Activated CD4-positive, alpha-beta T cell treated with anti-CD3 and anti-CD28 coated beads, Interleukin-2, amount 50 U/mL, for 16 hours (primary cell): Measurements from ENCODE around the gene CROCC2.

Source experiments
- DNase-seq: peaks from one replicate; pipeline ENCODE4 v3.0.0-alpha.2; 2020

Gene CROCC2

DNA sequence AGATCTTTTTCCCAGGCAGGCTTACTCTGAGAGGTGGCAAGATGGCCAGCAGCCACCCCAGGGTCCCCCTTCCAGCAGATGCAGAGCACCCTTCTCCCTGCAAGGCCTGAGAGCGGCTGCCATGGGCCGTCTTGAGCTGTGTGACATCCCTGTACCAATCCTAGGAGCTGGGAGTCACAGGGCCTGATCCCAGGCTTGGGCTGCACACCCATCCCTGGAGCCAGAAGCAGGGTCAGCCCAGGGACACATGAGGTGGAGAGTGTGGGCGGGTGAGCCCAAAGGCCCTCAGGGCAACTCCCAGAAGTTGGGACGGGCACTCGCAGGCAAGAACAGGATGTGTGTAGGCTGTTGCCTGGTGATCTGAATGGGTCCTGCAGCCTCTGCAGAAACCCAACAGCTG lies 40.5 kb downstream of the CROCC2 start:
- no peak for DNase-seq

DNA sequence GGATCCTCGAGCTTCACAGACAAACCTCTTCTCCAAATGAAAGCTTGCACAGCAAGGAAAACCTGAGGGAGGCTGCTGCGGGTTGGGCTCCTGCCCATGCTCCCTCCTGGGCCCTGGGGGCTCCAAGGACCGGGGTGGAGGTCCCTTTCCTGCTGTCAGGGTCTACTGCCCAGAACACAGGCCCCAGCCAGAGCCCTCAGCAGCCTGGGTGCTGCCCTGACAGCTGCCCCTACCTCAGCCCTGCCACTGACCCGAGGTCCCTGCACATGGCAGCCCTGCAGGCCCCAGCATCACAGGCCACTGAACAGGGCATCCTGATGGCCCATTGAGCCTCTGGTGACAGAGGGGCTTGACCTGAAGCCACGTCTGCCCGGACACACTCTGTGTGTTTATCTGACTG lies 41.0 kb downstream of the CROCC2 start:
- no peak for DNase-seq

DNA sequence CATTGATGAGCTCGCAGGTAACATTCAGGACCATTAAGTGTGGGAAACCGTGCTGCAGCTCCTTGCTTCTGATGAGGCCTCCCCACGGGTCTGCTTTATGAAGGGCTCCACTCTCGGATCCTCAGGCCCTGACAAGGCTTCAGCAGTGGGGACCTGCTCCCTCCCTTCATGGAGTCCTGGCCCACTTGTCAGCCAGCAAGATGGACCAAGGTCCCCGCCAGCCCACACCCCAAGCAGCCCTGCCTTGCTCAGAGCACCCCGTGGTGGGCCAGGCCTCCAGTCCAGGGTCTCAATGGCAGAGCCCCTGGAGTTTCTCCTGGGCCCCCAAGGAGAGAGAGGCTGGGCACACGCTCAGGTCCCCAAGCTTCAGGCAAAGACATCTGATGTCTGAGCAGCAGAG lies 41.5 kb downstream of the CROCC2 start:
- DNase-seq, result no peak

DNA sequence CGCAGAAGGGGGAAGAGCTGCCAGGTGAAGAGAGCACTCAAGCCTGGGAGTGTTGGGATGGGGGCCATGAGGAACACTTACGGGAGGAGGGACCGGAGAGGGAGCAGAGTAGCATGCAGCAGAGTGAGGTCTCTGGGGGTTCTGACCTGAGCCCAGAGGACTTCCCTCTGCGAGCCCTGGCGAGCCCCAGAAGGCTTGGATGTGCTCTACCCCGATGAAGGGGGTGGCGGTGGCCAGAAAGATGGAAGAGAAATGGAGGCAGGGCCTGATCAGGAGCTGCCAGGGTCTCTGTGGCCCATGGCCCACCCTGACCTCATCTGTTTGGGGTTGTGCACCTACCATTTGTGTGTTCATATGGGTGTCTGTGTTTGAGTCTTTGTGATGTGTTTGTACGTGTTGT lies 42.0 kb downstream of the CROCC2 start:
- DNase-seq, result no peak

DNA sequence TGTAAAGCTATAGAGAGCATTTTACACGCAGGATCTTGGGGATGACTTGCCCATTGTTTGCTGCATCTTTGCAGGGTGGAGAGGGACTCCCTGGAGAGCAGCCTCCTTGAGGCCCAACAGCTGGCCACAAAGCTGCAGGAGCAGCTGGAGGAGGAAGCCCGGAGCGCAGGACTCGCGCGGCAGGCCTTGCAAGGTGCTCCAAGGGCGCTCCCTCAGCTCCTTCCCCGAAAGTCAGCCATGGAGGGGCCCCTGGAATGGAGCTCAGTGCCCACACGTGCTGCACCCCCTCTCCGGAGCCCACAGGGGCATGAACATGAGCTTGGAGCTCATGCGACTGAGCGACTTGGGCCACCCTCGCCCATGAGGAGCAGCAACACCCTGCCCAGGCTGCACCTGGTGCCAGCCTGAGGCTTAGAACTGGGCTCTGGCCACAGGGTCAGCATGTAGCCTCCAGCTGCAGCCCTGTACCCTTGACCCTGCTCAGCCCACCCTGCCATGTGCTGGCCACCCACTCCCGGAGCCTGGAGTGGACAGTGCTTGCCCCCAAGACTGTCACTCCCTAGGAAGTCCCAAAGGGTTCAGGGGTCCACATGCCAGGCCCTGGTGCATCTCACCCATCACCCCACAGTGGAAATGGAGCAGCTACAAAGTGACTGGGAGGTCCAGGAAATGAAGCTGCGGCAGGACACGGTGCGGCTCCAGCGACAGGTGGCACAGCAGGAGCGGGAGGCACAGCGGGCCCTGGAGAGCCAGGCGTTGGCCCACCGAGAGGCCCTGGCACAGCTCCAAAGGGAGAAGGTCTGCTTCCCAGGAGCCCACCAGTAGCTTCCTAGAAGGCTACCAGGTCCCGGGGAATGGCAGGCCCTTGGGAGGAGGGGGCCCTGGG lies 43.0 kb downstream of the CROCC2 start:
- DNase-seq, result no peak

DNA sequence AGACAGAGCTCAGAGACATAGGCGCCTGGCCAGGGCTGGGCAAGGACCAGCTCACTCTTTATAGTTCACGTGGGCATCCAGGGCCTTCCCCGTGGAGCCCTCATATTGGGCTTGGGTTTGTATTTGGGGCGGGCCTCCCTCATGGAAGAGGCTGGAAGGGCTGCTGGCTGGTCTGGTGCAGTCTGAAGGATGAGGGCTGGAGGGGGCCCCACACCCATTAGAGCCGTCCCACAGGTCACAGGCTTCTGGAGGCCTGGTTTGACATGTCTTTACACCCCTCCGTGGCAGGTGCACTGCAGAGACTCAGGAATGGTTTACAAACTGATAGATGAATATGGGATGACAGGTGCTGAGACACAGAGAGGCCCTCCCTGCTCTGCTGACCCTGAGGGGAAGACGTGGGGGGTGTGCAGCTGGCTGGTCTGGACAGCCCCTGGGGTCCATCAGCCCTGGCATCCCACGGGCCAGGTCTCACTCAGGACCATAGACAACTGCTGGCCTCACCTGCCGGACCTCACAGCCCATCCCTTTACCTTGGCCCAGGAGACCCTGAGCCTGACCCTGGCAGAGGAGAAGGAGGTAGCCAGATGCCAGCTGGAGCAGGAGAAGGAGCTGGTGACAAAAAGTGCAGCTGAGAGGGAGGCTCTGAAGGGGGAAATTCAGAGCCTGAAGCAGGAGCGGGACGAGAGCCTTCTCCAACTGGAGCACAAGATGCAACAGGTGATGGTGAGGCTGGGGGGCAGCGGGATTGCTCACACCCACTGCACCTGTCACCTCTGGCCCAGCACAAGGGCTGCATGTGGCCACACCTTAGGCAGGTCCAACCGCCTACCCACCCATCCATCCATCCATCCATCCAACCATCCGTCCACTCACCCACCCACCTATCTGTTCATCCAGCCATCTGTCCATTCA lies 43.9 kb downstream of the CROCC2 start:
- DNase-seq, result no peak

DNA sequence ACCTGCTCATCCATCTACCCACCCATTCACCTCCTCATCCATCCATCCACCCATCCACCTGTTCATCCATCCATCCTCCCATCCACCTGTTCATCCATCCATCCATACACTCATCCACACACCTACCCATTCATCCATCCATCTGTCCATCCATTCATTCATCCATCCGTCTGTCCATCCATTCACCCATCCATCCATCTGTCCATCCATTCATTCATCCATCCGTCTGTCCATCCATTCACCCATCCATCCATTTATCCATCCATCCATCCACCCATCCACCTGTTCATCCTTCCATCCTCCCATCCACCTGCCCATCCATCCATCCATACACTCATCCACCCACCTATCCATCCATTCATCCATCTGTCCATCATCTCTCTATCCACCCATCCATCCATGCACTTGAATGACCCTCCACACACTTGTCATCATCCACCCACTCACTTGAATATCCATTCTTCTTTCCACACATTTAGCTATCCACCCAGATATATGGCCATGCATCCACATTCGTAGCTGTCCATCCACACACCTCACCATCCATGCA lies 45.0 kb downstream of the CROCC2 start:
- no peak for DNase-seq

DNA sequence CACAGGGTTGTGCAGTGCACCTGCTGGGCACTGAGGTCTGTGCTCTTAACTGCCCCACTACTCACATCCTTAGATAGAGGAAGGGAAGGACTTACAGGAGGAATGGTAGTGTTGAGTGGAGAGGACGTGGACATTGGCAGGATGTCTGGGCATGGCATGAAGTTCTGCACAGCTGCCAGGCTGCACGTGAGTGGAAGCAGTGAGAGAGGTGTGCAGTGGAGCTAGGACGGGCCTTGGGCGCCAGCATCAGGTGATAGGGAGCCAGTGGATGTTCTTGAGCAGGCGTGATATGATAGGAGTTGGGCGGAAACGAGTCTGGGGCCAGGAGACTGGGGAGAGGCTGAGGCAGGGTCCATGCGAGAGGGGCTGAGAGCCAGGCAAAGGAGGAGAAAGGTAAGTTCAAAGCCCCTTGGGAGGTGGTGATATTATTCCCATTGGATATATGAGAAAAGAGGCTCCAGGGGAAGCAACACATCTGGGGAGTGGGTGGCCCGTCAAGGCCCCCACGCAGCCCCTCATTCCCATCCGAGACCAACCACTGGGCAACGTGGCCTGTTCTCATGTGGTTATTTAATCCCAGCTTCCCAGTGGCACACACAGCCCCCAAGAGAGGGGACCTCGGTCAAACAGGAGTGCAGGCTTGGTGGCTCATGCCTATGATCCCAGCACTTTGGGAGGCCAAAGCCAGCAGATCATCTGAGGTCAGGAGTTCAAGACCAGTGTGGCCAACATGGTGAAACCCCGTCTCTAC lies 46.5 kb downstream of the CROCC2 start:
- no peak for DNase-seq

DNA sequence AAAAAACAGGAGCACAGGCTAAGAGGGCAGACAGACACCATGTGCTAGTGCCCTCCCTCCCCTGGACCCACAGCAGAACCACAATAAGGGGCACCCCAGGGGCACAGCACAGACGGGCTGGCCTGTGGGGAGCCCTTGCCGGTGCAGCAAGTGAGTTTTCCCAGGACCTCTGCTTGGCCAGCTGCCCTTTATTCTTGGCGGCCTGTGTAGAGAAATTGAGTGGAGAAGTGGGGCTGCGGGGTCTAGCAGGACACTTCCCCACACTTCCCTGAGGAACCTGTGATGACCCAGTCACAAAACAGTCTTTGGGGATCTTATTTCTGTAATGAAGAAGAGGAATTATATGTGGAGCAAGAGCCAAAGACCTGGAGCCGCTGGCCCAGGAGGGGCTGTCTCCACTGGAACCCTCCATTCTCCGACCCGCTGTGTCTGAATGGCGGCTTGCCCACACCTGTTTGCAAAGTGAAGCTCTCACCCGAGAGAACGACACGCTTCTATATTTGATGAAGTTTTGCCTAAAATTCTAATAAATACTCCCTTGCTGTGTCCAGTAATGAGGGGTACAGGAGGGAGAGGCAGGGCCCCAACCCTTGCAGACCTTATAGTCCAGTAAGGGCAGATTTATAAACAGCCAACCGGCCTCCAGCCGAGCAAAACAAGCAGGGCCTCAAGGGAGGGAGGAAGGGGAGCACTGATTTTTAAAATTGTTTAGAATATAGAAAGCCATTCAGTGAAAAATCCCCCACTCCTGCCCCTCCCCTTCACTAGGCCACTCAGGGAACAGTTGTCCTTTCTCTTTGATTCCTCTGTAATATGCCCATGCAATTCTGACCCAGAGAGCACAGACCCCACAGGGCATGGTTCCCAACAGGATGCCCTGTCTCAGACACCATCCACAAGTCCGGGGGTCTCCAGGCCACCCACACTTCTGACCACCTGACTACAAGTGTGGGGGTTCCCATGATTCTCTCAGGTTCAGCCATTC lies 47.6 kb downstream of the CROCC2 start:
- no peak for DNase-seq

DNA sequence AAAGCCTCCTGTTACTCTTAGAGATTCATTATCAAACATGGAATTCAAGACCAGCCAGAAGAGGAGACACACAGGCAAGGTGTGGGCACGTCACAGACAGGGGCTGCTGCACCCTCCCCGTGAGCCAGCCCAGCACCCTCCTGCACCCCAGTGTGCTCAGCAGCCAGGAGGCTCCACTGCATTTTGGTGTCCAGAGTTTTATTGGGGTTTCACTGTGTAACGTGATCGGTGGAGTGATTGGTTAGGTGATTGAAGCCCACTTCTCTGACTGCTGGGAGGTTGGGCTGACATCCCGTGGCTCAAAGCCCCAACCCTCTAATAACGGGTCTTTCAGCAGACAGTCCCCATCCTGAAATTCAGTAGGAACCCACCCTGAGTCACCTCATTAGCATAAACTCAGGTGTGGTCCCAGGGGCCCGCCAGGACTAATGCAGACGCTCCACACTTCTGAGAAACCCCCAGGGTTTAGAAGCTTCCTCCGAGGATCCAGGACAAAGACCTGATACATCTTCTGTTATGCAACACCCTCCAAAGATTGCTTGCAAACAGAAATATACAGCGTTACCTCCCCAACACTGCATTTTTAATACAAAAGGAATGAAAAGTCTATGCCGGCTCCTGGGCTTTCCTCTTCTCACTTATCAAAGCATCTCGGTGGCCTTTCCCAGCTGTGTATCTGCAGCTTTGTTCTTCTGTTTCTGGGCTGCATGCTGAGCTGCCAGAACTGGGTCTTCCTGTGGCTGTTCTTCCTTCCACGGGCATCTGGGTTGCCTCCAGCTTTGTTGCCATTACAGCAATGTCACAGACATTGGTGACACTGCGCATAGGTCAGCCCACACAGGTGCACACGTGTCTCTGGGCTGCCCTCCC lies 48.5 kb downstream of the CROCC2 start:
- DNase-seq, result no peak

DNA sequence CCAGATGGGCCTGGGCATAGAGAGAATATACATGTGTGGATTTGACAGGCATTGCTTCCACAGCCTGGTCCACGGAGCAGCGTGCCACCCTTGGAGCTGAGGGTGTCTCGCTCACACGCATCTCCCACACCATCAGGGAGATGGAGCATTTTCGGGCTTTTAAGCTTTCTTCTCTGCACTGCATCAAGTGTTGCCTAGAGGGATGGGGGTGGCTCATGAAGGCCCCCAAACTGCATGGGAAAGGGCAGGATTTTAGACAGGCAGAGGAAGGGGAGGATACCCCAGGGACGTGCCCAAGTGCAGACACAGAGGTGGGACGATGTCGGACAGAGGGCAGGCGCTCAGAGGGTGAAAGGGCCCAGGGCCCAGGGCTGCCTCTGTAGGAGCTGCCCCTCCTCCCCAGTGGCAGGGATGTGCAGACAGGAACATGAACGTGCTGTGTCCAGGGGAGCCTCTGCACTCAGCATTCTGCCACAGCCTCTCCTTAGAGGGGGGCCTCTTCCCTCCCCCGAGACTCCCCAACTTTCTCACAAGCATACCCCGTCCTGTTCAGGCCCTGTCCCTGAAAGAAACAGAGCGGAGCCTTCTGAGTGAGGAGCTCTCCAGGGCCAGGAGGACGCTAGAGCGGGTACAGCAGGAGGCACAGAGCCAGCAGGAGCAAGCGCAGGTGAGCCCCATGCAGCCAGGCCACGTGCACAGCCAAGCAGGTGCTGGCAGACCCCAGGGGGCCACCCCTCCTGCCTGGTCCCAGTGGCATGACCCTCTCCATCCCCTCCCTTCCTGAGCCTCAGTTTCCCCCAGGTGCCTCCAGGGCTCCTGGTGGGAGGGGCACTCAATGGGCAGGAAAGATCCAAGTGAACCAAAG lies 49.4 kb downstream of the CROCC2 start:
- DNase-seq, result no peak

DNA sequence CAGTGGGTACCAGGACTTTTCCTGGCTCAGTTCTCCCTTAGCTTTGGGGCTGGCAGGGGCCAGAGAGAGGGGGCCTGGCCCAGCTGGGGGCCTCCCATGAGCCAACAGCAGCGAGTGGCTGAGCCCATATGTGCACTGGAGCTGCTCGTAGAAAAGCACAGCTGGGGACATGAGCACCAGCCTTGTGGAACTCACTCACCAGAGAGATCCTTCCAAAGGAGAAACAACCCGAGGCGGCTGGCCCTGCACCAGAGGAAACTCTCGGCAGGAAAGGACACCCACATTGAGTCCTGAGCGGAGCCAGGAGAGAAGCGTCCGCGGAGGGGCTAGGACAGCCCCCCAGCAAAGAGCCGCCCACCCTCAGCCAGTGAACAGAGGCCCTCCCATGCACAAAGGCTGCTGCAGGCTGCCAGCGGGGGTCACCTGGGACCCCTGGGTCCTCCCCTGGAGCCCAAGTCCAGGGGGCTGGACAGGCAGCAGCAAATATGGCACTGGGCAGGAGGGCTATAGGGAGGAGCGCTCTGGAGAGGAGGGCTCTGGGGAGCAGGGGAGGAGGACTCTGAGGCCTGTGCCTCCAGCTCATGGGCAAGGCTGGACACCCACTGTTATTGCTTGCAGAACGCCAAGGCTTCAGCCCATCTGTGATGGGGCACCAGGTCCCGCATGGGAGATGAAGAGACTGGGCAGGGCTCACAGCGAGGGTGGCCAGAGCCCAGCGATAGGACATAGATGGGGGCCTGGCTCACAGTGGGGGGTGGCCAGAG lies 50.2 kb downstream of the CROCC2 start:
- no peak for DNase-seq

DNA sequence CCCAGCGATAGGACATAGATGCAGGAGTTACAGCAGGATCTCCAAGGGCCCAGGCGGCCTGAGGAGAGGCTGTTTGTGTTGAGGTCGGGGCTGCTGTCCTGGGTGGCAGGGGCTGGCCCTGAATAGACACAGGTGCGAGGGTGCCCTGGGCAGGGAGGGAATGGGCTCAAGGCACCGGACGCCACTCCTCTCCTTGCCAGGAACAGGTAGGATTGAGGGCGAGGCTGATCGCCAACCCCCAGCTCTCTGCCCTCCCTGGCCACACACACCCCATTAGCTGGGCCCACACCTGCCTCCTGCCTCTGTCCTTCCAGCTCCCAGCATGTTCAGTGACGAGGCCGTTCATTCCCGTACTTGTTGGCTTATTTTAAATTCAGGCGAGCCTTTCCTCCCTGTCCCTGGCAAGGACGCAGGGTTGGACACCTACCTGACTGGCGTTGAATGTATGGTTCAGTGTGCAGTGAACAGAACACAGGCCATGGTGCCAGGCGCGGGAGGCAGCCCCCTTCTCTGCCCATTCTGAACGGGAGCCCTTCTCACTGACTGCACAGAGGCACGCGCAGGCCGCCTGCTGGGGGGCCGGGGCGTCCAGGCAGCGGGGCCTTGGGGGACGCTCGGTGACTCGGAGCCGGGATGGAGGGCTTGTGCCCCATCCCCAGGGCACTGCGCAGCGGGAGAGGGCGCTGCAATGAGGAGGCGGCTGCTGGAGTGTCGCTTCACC lies 51.0 kb downstream of the CROCC2 start:
- no peak for DNase-seq

DNA sequence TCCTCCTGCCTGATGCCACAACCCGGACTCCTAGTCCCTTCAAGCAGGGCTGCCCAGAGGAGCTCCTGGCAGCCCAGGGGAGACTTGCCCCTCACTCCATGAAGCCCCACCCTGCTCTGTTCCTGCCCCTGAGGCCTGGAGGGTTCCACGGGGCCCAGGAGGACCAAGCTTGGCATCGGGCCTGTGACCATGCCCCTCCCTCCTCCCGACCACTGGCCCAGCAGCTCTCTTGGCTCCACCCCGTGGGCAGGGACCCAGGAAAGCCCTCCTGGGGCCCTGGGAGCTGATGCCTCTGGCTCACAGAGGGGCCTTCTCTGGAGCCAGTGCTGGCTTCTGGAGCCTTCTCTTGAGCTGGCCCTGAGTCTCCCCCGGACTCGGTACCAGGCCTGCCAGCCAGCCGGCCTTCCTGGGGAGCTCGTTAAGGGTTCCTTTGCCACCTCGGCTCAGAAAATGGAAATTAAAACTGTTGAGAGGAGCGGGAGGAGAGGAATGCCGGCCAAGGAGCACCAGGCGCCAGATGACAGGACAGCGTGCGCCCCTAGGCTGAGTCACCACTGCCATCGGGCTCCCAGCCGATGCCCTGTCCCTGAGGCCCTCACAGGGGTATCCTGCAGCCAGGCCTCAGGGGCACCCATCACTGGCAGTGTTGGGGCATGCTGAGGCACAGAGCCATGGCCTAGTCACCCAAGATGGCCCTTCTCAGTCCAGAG lies 51.7 kb downstream of the CROCC2 start:
- no peak for DNase-seq

DNA sequence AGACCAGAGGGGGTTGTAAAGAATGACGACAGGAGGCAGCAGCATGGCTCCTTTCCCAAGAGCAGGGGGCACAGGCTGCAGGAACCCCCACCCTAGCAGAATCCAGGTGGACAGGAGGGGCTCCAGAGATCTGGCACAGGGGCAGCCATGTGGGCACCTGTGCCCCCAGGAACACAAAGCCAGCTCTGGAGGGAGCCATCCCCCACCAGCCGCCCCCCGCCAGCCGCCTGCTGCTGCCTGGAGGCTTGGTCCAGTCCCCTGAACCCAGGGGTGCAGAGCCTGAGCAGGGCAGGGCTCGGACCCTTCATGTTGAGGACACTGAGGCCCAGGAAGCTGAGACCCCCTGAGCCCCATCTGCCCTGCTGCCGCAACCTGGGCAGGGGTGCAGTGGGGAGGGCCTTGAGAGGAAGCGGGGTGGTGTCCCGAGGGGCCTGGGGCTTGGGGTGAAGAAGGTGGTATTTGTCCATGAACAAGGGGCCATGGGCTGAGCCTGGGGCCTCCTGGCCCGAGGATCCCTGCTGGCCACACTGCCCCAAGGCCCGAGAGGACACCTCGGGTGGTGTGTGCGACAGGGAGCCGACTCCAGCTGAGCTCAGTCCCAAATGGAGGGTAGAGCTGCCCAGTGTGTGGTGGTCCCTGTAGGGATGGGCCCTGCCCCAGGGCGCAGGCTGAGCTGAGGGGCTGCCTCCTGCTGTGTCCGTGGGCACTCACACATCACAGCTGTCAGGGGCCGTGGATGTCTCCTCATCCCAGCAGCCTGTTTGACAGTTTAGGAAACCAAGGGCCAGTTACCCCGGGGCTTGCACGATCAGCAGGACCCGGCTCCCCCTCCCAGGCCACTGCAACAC lies 52.5 kb downstream of the CROCC2 start:
- no peak for DNase-seq

DNA sequence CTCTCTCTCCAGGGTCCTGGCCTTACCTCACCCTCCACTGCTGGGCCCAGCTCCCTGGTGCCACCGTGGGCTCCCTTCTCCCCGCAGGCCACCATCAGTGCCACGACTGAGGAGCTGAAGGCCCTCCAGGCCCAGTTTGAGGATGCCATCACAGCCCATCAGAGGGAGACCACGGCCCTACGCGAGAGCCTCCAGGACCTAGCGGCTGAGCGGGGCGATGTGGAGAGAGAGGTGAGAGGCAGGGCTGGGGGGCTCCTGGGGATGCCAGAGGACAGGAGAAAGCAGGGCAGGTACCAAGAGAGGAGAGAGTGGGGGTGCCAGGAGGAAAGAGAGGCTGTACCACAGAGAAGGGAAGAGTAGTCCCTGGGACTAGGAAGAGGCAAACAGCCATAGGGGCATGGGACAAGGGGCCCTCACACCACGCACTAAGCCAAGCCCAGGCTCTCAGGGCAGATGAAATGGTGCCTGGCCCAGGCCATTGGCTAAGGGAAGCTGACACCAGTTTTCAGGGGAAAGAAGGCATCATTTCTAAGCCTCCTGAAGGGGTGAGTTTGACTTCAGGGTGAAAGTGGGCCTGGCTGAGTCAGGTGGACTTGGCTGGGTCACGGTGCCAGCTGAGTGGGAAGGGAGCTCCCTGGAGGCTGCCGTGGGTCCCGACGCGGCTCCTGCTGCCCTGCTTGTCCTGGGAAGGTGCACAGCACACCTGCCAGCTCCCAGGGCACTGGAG lies 53.2 kb downstream of the CROCC2 start:
- DNase-seq, result no peak
